Stimulated activated CD8-positive, alpha-beta memory T cell treated with anti-CD3 and anti-CD28 coated beads, Interleukin-12 subunit alpha, Interleukin-12 subunit beta, amount 100 ng/mL, for 4 hours (primary cell): ENCODE data around the gene RFNG.
A peak's percentile ranks its signal among the peaks of the same experiment; 100 is the strongest.
"Not testable (repeated sequence)": the region's sequence is repeated elsewhere in the genome, so short reads cannot be mapped to it uniquely, and the experiment has no call there.

Experiments
- DNase-seq: peaks from one replicate; pipeline ENCODE4 v3.0.0-alpha.2; 2020; ENCODE audit warnings: low read depth

Gene RFNG

GRCh38 chr17:82042649-82043048, 9.0 kb downstream of the RFNG start:
- no peak for DNase-seq

- no peak for DNase-seq
Observed at GRCh38 chr17:82041144-82041814, 10.3 kb downstream of the RFNG start.

GRCh38 chr17:82039695-82040299, 11.8 kb downstream of the RFNG start:
- DNase-seq, result no peak

GRCh38 chr17:82038796-82039409, 12.7 kb downstream of the RFNG start:
- not testable (repeated sequence) for DNase-seq

- DNase-seq, result no peak
Observed at GRCh38 chr17:82037889-82038195, 13.8 kb downstream of the RFNG start.

GRCh38 chr17:82037092-82037888, 14.3 kb downstream of the RFNG start, which contains the start of gene DCXR:
Gene DCXR, minus strand, starts transcription at chr17:82037697. Its CDS starts 15 bp downstream, at chr17:82037682.
- peak; percentile 84 for DNase-seq

GRCh38 chr17:82036634-82037091, 14.9 kb downstream of the RFNG start:
- no peak for DNase-seq

GRCh38 chr17:82035956-82036633, 15.5 kb downstream of the RFNG start:
- no peak for DNase-seq

GRCh38 chr17:82035488-82035887, 16.1 kb downstream of the RFNG start:
- no peak for DNase-seq

GRCh38 chr17:82034371-82035011, 17.1 kb downstream of the RFNG start:
- no peak for DNase-seq

GRCh38 chr17:82033359-82034085, 18.1 kb downstream of the RFNG start:
- DNase-seq, result no peak

- DNase-seq, result no peak
Observed at GRCh38 chr17:82031885-82032627, 19.6 kb downstream of the RFNG start.

GRCh38 chr17:82031303-82031884, 20.2 kb downstream of the RFNG start, which contains the start of gene RAC3:
Gene RAC3, plus strand, starts transcription at chr17:82031678. Its CDS starts 84 bp downstream, at chr17:82031762.
- DNase-seq, result no peak

GRCh38 chr17:82030470-82031302, 20.9 kb downstream of the RFNG start:
- peak; percentile 60 for DNase-seq

GRCh38 chr17:82029990-82030469, 21.6 kb downstream of the RFNG start:
- DNase-seq, result no peak

- DNase-seq, result no peak
Observed at GRCh38 chr17:82029391-82029790, 22.2 kb downstream of the RFNG start.

GRCh38 chr17:82028966-82029365, 22.6 kb downstream of the RFNG start:
- no peak for DNase-seq

GRCh38 chr17:82028246-82028645, 23.4 kb downstream of the RFNG start:
- DNase-seq, result no peak
